Measurements from ENCODE around the gene TPST2. TPM values are rescaled to one million over a fixed set of nuclear protein-coding genes. Genes with fewer than 3 reads are reported as not detected.
A peak's percentile ranks its signal among the peaks of the same experiment; 100 is the strongest.

TPST2 gene
- total RNA-seq, 1 donor from 2014 or later: 10.7 TPM

DNA sequence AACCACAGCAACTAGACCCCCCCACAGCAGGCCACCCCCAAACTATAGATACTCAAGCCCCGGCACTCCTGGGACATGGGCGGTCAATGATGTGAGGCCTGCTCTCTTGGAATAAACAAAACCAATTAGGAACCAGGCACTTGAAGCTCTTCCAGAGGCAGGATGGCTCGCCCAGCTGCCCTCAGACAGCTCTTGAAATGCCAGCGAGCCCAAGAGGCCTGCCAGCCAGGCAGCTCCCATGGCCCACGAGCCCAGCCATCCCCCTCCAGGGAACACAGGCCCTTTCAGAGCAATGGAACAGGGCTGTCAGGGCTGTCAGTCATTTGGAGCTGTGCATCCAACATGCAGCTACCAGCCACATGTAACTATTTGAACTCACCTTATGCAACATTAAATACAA is 43.6 kb downstream of the TPST2 start:
- TF ChIP-seq, protein P1, sequence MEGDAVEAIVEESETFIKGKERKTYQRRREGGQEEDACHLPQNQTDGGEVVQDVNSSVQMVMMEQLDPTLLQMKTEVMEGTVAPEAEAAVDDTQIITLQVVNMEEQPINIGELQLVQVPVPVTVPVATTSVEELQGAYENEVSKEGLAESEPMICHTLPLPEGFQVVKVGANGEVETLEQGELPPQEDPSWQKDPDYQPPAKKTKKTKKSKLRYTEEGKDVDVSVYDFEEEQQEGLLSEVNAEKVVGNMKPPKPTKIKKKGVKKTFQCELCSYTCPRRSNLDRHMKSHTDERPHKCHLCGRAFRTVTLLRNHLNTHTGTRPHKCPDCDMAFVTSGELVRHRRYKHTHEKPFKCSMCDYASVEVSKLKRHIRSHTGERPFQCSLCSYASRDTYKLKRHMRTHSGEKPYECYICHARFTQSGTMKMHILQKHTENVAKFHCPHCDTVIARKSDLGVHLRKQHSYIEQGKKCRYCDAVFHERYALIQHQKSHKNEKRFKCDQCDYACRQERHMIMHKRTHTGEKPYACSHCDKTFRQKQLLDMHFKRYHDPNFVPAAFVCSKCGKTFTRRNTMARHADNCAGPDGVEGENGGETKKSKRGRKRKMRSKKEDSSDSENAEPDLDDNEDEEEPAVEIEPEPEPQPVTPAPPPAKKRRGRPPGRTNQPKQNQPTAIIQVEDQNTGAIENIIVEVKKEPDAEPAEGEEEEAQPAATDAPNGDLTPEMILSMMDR (conservative IDR thresholded peaks at IDR 0.05): no peak
- no peak for DNase-seq (ENCODE audit: low read depth, low spot score)
- H3K27ac Mint-ChIP-seq (ENCODE audit: unreplicated experiment): no peak overlapping the region
- H3K4me3 Mint-ChIP-seq: no peak overlapping the region
- peaks cover 13% of the 10 kb centered on the region for H3K4me1 Mint-ChIP-seq
- no peaks in the 10 kb centered on the region for H3K9me3 Mint-ChIP-seq
- no peaks in the 10 kb centered on the region for H3K36me3 Mint-ChIP-seq (ENCODE audit: low read depth)
- H3K27me3 Mint-ChIP-seq (ENCODE audit: low read depth): no peaks in the 10 kb centered on the region

DNA sequence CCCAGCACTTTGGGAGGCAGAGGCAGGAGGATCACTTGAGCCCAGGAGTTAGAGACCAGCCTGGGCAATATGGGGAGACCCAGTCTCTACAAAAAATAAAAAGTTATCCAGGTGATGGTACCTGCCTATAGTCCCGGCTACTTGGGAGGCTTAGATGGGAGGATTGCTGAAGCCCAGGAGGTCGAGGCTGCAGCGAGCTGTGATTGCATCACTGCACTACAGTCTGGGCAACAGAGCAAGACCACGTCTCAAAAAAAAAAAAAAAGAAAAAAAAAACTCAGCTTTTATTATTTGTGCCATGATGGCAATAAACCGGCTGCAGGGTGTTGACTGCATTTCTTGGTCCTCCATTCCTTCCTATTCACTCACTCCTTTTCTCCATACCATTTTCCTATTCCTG is 44.1 kb downstream of the TPST2 start:
- Mint-ChIP-seq H3K4me1 (peaks cover 9% of the 10 kb centered on the region), H3K36me3 (ENCODE audit: low read depth) (no peaks in the 10 kb centered on the region), H3K4me3 (no peak overlapping the region), H3K9me3 (no peaks in the 10 kb centered on the region), H3K27ac (ENCODE audit: unreplicated experiment) (no peak overlapping the region), H3K27me3 (ENCODE audit: low read depth) (no peaks in the 10 kb centered on the region)
- no peak for DNase-seq (ENCODE audit: low read depth, low spot score)
- TF ChIP-seq, protein P1 (conservative IDR thresholded peaks at IDR 0.05): no peak

DNA sequence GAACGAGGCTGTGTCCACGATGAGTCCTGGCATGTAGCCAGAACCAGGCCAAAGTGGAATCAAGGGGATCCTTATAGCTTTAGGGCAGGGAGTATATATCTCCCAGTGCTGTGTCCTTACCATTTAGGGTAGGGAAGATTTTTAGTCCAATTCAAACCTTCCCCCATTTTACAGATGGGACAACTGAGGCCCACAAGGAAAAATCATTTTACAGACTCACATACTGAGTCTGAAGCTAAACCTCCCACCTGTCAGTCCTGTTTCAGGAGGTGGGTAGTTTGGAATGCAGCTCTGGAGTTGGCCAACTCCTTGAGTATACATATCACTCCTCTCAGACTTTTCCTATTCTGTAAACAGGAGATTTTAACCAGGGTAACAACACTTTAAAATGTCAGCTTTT is 44.5 kb downstream of the TPST2 start:
- H3K4me3 Mint-ChIP-seq: no peak overlapping the region
- H3K27me3 Mint-ChIP-seq (ENCODE audit: low read depth): no peaks in the 10 kb centered on the region
- no peaks in the 10 kb centered on the region for H3K36me3 Mint-ChIP-seq (ENCODE audit: low read depth)
- H3K9me3 Mint-ChIP-seq: no peaks in the 10 kb centered on the region
- no peak for DNase-seq (ENCODE audit: low read depth, low spot score)
- TF ChIP-seq, protein P1 (conservative IDR thresholded peaks at IDR 0.05): no peak
- H3K27ac Mint-ChIP-seq (ENCODE audit: unreplicated experiment): no peak overlapping the region
- H3K4me1 Mint-ChIP-seq: peaks cover 5% of the 10 kb centered on the region

DNA sequence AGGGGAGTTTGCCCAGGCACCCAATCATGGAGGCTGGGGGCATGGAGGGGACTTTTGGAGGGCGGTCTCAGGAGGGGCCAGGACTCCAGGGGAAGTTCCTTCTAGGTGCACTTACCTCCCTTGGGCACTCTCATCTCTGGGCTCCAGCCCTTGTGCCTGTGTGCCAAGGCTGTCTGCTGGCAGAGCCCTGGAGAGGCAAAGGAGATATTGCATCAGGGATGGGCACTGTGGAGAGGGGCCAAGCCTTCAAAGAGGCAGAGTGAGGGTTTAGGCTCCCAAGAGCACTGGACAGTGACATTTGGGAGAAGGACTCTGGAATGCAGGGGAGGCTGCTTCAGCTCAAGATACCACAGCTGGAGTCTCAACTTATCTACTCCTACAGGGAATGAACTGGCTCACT is 45.4 kb downstream of the TPST2 start:
- H3K4me1 Mint-ChIP-seq: no peaks in the 10 kb centered on the region
- no peak overlapping the region for H3K27ac Mint-ChIP-seq (ENCODE audit: unreplicated experiment)
- no peak for DNase-seq (ENCODE audit: low read depth, low spot score)
- TF ChIP-seq, protein P1 (conservative IDR thresholded peaks at IDR 0.05): no peak
- H3K9me3 Mint-ChIP-seq: no peaks in the 10 kb centered on the region
- H3K36me3 Mint-ChIP-seq (ENCODE audit: low read depth): no peaks in the 10 kb centered on the region
- no peak overlapping the region for H3K4me3 Mint-ChIP-seq
- no peaks in the 10 kb centered on the region for H3K27me3 Mint-ChIP-seq (ENCODE audit: low read depth)

DNA sequence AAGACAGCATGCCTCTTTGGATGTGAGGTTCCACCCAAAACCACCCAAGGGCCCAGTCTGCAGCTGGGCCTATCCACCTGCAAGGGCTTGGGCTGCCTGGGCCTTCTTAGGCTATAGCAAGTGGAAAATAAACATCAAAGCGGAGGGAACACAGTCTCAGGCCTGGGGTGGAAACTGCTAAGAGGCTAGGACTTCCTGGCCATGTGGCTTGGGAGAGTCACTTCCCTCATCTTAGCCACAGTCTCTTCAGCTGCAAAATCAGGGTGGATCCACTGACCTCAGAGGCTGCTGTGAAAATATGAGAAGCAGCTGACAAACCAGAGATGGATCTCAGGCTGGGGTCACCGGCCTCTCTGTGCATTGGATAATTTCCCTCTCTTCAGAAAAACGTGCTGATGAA is 47.1 kb downstream of the TPST2 start:
- Mint-ChIP-seq H3K27ac (ENCODE audit: unreplicated experiment) (peak overlapping the region; percentile 86), H3K27me3 (ENCODE audit: low read depth) (no peaks in the 10 kb centered on the region), H3K36me3 (ENCODE audit: low read depth) (no peaks in the 10 kb centered on the region), H3K9me3 (no peaks in the 10 kb centered on the region), H3K4me3 (no peak overlapping the region), H3K4me1 (no peaks in the 10 kb centered on the region)
- TF ChIP-seq, protein P1 (conservative IDR thresholded peaks at IDR 0.05): no peak
- DNase-seq (ENCODE audit: low read depth, low spot score): no peak
